Uterus (tissue), 4 donors: ENCODE measurements around the gene RGS9. TPM values are rescaled to one million over a fixed set of nuclear protein-coding genes. Genes with fewer than 3 reads are reported as not detected.

ENCODE experiments used
- DNase-seq, 2 donors: peaks; one replicate each; pipeline ENCODE4 v3.0.0-alpha.2; 2019 to 2020
- H3K27ac ChIP-seq, 2 donors: fragments of 200-600 bp; sonication (generic); 1 replicate in 1 of 2; 2 replicates in 1 of 2; pipeline ENCODE4 v1.5.1; 2016 to 2018
- H3K27me3 ChIP-seq, 2 donors: fragments of 200-600 bp; sonication (generic); one replicate each; pipeline ENCODE4 v1.5.1; 2018 to 2019; ENCODE audit warnings: control low read depth in 1 of 2
- H3K36me3 ChIP-seq, 2 donors: fragments of 200-600 bp; sonication (generic); one replicate each; pipeline ENCODE4 v1.5.1; 2019; ENCODE audit warnings: control low read depth in 1 of 2
- H3K4me1 ChIP-seq, 2 donors: fragments of 200-600 bp; sonication (generic); one replicate each; pipeline ENCODE4 v1.5.1; 2018 to 2019; ENCODE audit warnings: control low read depth in 1 of 2
- H3K4me3 ChIP-seq, 2 donors: fragments of 200-600 bp; sonication (generic); 1 replicate in 1 of 2; 2 replicates in 1 of 2; pipeline ENCODE4 v1.5.1; 2018 to 2019; ENCODE audit warnings: mild to moderate bottlenecking in 1 of 2
- H3K9me3 ChIP-seq, 2 donors: fragments of 200-600 bp; sonication (generic); one replicate each; pipeline ENCODE4 v1.5.1; 2019; ENCODE audit warnings: control low read depth in 1 of 2
- CTCF ChIP-seq, 4 experiments: fragments of 200-600 bp in 2 of 4; fragments of 450-650 bp in 2 of 4; sonication (generic) in 2 of 4; IDR thresholded peaks; one replicate each; pipeline ENCODE4 v1.5.1; 2016 to 2019; ENCODE audit warnings: antibody characterized with exemption in 4 of 4, mild to moderate bottlenecking in 2 of 4, moderate library complexity in 1 of 4
- POLR2A ChIP-seq, 2 donors: fragments of 450-650 bp; IDR thresholded peaks; one replicate each; pipeline ENCODE4 v1.6.1; 2016; ENCODE audit warnings: antibody characterized with exemption in 2 of 2, mild to moderate bottlenecking in 1 of 2, moderate library complexity in 1 of 2
- intact Hi-C: fragments of 100-400 bp; cut with DNase I; formaldehyde crosslinking; loops from one replicate; pipeline ENCODE4 v1.15.1; 2023; ENCODE audit warnings: low total_unique reads
- total RNA-seq, 4 donors: library from RNA; depleted of rRNA in 3 of 4; stranded (reverse); fragments of >200 nt in 3 of 4; gene quantifications; one replicate each; pipeline versions ENCODE4 v1.1.0 to v1.2.4, GENCODE V29; 2014 to 2023
- donor health status: DM: yes; HTN: yes; CAD: no.

The RGS9 gene
- total RNA-seq, 4 donors from 2014 or later: 3.5 to 19.1 (median 6.9) TPM

DNA sequence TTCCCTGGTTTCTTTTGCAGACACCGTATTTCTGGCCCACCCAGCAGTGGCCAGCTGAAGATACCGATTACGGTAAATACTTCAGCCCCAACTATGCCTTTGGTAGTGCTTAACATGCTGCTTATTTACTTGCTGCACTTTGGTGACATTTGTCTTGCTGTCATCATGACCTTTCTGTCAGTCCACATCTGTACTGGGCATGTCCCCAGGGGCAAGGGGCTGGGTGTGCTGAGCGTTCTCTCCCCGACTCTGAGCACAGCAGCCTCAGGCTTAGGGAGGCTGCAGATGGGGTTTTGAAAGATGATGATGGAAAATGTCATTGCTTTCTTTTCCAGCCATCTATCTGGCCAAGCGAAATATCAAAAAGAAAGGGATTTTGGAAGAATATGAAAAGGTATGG, 23.3 kb downstream of the RGS9 start:
- Histone ChIP-seq H3K4me1 (no peaks in the 10 kb centered on the region), H3K27ac (no peak overlapping the region), H3K27me3 (no peaks in the 10 kb centered on the region), H3K9me3 (no peaks in the 10 kb centered on the region), H3K4me3 (no peak overlapping the region), H3K36me3 (no peaks in the 10 kb centered on the region)
- intact Hi-C loops: no loop called here
- TF ChIP-seq POLR2A (IDR thresholded peaks at IDR 0.05): no peak
- TF ChIP-seq CTCF (IDR thresholded peaks at IDR 0.05): no peak
- no peak for DNase-seq

GRCh38 chr17:65163990-65164495, 26.9 kb downstream of the RGS9 start:
- Histone ChIP-seq H3K27ac (no peak overlapping the region), H3K4me3 (no peak overlapping the region), H3K27me3 (no peaks in the 10 kb centered on the region), H3K4me1 (no peaks in the 10 kb centered on the region), H3K9me3 (no peaks in the 10 kb centered on the region), H3K36me3 (no peaks in the 10 kb centered on the region)
- TF ChIP-seq POLR2A (IDR thresholded peaks at IDR 0.05) (no peak), CTCF (IDR thresholded peaks at IDR 0.05) (no peak)
- intact Hi-C loops: no loop called here
- no peak for DNase-seq

- TF ChIP-seq POLR2A (IDR thresholded peaks at IDR 0.05) (no peak), CTCF (IDR thresholded peaks at IDR 0.05) (no peak)
- no peaks in the 10 kb centered on the region for H3K36me3 ChIP-seq
These were observed 29.6 kb downstream of the RGS9 start for GRCh38 chr17:65166787-65167186.

GRCh38 chr17:65167566-65167965, 30.4 kb downstream of the RGS9 start:
- Histone ChIP-seq H3K4me3 (no peak overlapping the region), H3K27me3 (no peaks in the 10 kb centered on the region), H3K4me1 (no peaks in the 10 kb centered on the region), H3K27ac (no peak overlapping the region), H3K9me3 (no peaks in the 10 kb centered on the region), H3K36me3 (no peaks in the 10 kb centered on the region)
- intact Hi-C loops: no loop called here
- no peak for DNase-seq
- no peak for TF ChIP-seq POLR2A (IDR thresholded peaks at IDR 0.05)
- no peak for TF ChIP-seq CTCF (IDR thresholded peaks at IDR 0.05)

More at GRCh38 chr17:65166787-65167186, 29.6 kb downstream of the RGS9 start:
- H3K4me1 ChIP-seq: no peaks in the 10 kb centered on the region
- no peak overlapping the region for H3K4me3 ChIP-seq
- intact Hi-C loops: no loop called here
- no peaks in the 10 kb centered on the region for H3K27me3 ChIP-seq
- DNase-seq: no peak
- H3K9me3 ChIP-seq: no peaks in the 10 kb centered on the region
- no peak overlapping the region for H3K27ac ChIP-seq

DNA sequence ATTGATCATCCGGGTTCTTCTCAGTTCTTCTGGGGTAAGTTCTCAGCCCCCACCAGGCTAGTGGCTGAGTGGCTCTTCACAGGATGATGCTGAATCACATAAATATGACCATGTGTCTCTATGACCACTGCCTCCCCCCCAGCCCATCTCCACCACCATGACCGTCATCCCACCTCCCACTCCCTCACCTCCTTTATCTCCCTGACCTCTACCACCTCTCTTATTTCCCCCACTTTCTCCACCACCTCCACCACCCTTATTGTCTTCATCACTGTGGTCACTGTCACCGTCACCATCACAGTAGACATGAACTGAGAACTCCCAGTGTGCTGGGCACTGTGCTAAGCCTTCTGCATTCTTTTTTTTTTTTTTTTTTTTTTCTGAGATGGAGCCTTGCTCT, 32.5 kb downstream of the RGS9 start:
- no peaks in the 10 kb centered on the region for H3K9me3 ChIP-seq
- TF ChIP-seq CTCF (IDR thresholded peaks at IDR 0.05) (no peak), POLR2A (IDR thresholded peaks at IDR 0.05) (no peak)
- intact Hi-C loops: no loop called here
- H3K27ac ChIP-seq: no peak overlapping the region
- H3K4me3 ChIP-seq: no peak overlapping the region
- no peaks in the 10 kb centered on the region for H3K27me3 ChIP-seq
- no peaks in the 10 kb centered on the region for H3K36me3 ChIP-seq
- no peaks in the 10 kb centered on the region for H3K4me1 ChIP-seq
- DNase-seq: no peak
